Chondrocyte (in vitro differentiated cells): Measurements from ENCODE around the gene NKD1. TPM values are rescaled to one million over a fixed set of nuclear protein-coding genes. Genes with fewer than 3 reads are reported as not detected.

ENCODE experiments used
- DNase-seq: peaks from one replicate; pipeline ENCODE4 v3.0.0; 2021; ENCODE audit warnings: mixed read lengths, low spot score
- H3K27ac Mint-ChIP-seq: one replicate; pipeline ENCODE4 v1.8.0; 2021; ENCODE audit warnings: mild to moderate bottlenecking, moderate library complexity, mixed read lengths; ENCODE audit not compliant: unreplicated experiment
- H3K27me3 Mint-ChIP-seq: 2 replicates; pipeline ENCODE4 v1.8.0; 2021; ENCODE audit warnings: low read depth, mixed read lengths
- H3K36me3 Mint-ChIP-seq: 2 replicates; pipeline ENCODE4 v1.8.0; 2021; ENCODE audit warnings: low read depth, mixed read lengths
- H3K4me1 Mint-ChIP-seq: 2 replicates; pipeline ENCODE4 v1.8.0; 2021; ENCODE audit warnings: low read depth, mild to moderate bottlenecking, mixed read lengths
- H3K4me3 Mint-ChIP-seq: one replicate; pipeline ENCODE4 v1.8.0; 2021; ENCODE audit warnings: mild to moderate bottlenecking, moderate library complexity, mixed read lengths; ENCODE audit not compliant: unreplicated experiment
- H3K9me3 Mint-ChIP-seq: 2 replicates; pipeline ENCODE4 v1.8.0; 2021; ENCODE audit warnings: low read depth, mixed read lengths
- CTCF ChIP-seq: fragments of 200-600 bp; sonication (generic); IDR thresholded peaks from 2 replicates; pipeline ENCODE4 v1.5.0; 2021; ENCODE audit warnings: antibody characterized with exemption, mild to moderate bottlenecking, moderate library complexity
- total RNA-seq: library from RNA; stranded (reverse); gene quantifications from 3 replicates; pipeline ENCODE4 v1.2.1, GENCODE V29; 2021

NKD1 gene
- total RNA-seq, 1 donor from 2014 or later, result 8.0 TPM

GRCh38 chr16:50643192-50643591 is 95.0 kb downstream of the NKD1 start:
- peaks cover 6% of the 10 kb centered on the region for H3K27me3 Mint-ChIP-seq
- H3K36me3 Mint-ChIP-seq, result no peaks in the 10 kb centered on the region
- H3K4me3 Mint-ChIP-seq, result no peak overlapping the region
- H3K27ac Mint-ChIP-seq, result no peak overlapping the region
- H3K4me1 Mint-ChIP-seq, result peaks cover 5% of the 10 kb centered on the region
- H3K9me3 Mint-ChIP-seq, result no peaks in the 10 kb centered on the region
- DNase-seq, result no peak
- no peak for TF ChIP-seq CTCF

- H3K4me3 Mint-ChIP-seq, result no peak overlapping the region
- peaks cover 5% of the 10 kb centered on the region for H3K4me1 Mint-ChIP-seq
- no peaks in the 10 kb centered on the region for H3K9me3 Mint-ChIP-seq
- no peak for TF ChIP-seq CTCF
- H3K27me3 Mint-ChIP-seq, result peaks cover 10% of the 10 kb centered on the region
- H3K36me3 Mint-ChIP-seq, result peaks cover 2% of the 10 kb centered on the region
- H3K27ac Mint-ChIP-seq, result no peak overlapping the region
- DNase-seq, result no peak
These were observed 96.0 kb downstream of the NKD1 start for GRCh38 chr16:50644245-50644644.

- H3K27me3 Mint-ChIP-seq, result peaks cover 12% of the 10 kb centered on the region
- no peak overlapping the region for H3K27ac Mint-ChIP-seq
- peaks cover 4% of the 10 kb centered on the region for H3K36me3 Mint-ChIP-seq
- no peak for DNase-seq
- H3K9me3 Mint-ChIP-seq, result no peaks in the 10 kb centered on the region
- TF ChIP-seq CTCF, result peak; percentile 80
- H3K4me3 Mint-ChIP-seq, result no peak overlapping the region
- peaks cover 5% of the 10 kb centered on the region for H3K4me1 Mint-ChIP-seq
These were observed 96.5 kb downstream of the NKD1 start for GRCh38 chr16:50644729-50645128.

- DNase-seq, result no peak
- peaks cover 5% of the 10 kb centered on the region for H3K4me1 Mint-ChIP-seq
- no peak for TF ChIP-seq CTCF
- H3K36me3 Mint-ChIP-seq, result peaks cover 4% of the 10 kb centered on the region
- no peak overlapping the region for H3K4me3 Mint-ChIP-seq
- H3K9me3 Mint-ChIP-seq, result no peaks in the 10 kb centered on the region
- H3K27me3 Mint-ChIP-seq, result peaks cover 12% of the 10 kb centered on the region
- H3K27ac Mint-ChIP-seq, result no peak overlapping the region
These were observed 97.5 kb downstream of the NKD1 start for GRCh38 chr16:50645563-50646220.

- Mint-ChIP-seq H3K4me3 (no peak overlapping the region), H3K9me3 (no peaks in the 10 kb centered on the region), H3K27ac (no peak overlapping the region), H3K36me3 (peaks cover 4% of the 10 kb centered on the region), H3K4me1 (peaks cover 5% of the 10 kb centered on the region), H3K27me3 (peaks cover 12% of the 10 kb centered on the region)
- TF ChIP-seq CTCF, result no peak
- no peak for DNase-seq
These were observed 98.1 kb downstream of the NKD1 start for GRCh38 chr16:50646345-50646744.
